DOHH2 (cell line): ENCODE results near the gene PCYT1A.
"Not testable (repeated sequence)": the region's sequence is repeated elsewhere in the genome, so short reads cannot be mapped to it uniquely, and the experiment has no call there.

Source experiments
- H3F3A ChIP-seq: fragments of 200-600 bp; sonication (generic), shearing (Covaris generic); 2 replicates; pipeline ENCODE4 v1.6.0; 2016; ENCODE audit warnings: antibody characterized with exemption, mild to moderate bottlenecking; ENCODE audit not compliant: control insufficient read depth, insufficient read depth
- H3K27ac ChIP-seq: fragments of 200-600 bp; sonication (generic); 2 replicates; pipeline ENCODE4 v1.5.1; 2014; ENCODE audit warnings: low read depth, mild to moderate bottlenecking, low read length, moderate library complexity
- H3K27me3 ChIP-seq: fragments of 200-600 bp; sonication (generic); 2 replicates; pipeline ENCODE4 v1.6.1; 2014; ENCODE audit warnings: mild to moderate bottlenecking, low read length, mixed read lengths; ENCODE audit not compliant: control insufficient read depth
- H3K36me3 ChIP-seq: fragments of 200-600 bp; sonication (generic); 2 replicates; pipeline ENCODE4 v1.6.1; 2014; ENCODE audit warnings: mild to moderate bottlenecking, low read length, moderate library complexity, mixed read lengths; ENCODE audit not compliant: control insufficient read depth
- H3K4me1 ChIP-seq: fragments of 200-600 bp; sonication (generic); 2 replicates; pipeline ENCODE4 v1.6.1; 2014; ENCODE audit warnings: mild to moderate bottlenecking, low read length, mixed read lengths; ENCODE audit not compliant: control insufficient read depth
- H3K4me2 ChIP-seq: fragments of 200-600 bp; sonication (generic); 2 replicates; pipeline ENCODE4 v1.6.0; 2014; ENCODE audit warnings: mild to moderate bottlenecking, low read length, moderate library complexity
- H3K4me3 ChIP-seq: fragments of 200-600 bp; sonication (generic); 2 replicates; pipeline ENCODE4 v1.5.1; 2014; ENCODE audit warnings: mild to moderate bottlenecking, low read length, mixed read lengths
- H3K79me2 ChIP-seq: fragments of 200-600 bp; sonication (generic); 2 replicates; pipeline ENCODE4 v1.6.1; 2014; ENCODE audit warnings: mild to moderate bottlenecking, low read length, mixed read lengths; ENCODE audit not compliant: control insufficient read depth
- H3K9me2 ChIP-seq: fragments of 200-600 bp; sonication (generic); replicated peaks from 2 replicates; pipeline ENCODE4 v1.6.1; 2014; ENCODE audit warnings: mild to moderate bottlenecking, low read length, mixed read lengths; ENCODE audit not compliant: control insufficient read depth
- H3K9me3 ChIP-seq: fragments of 200-600 bp; sonication (generic); 2 replicates; pipeline ENCODE4 v1.6.1; 2014; ENCODE audit warnings: antibody characterized with exemption, low read length, mixed read lengths; ENCODE audit not compliant: control insufficient read depth, insufficient read depth
- H4K20me1 ChIP-seq: fragments of 200-600 bp; sonication (generic); 2 replicates; pipeline ENCODE4 v1.6.0; 2014; ENCODE audit warnings: low read depth, mild to moderate bottlenecking, antibody characterized with exemption, low read length, moderate library complexity; ENCODE audit not compliant: control insufficient read depth, insufficient read depth
- EZH2phosphoT487 ChIP-seq: fragments of 200-600 bp; sonication (generic); IDR thresholded peaks from 2 replicates; pipeline ENCODE4 v1.6.1; 2017; ENCODE audit warnings: borderline replicate concordance, mild to moderate bottlenecking, antibody characterized with exemption, low read length, moderate library complexity, mixed read lengths
- TF ChIP-seq, protein P1 (sequence below): fragments of 200-600 bp; sonication (generic); IDR thresholded peaks from one replicate; pipeline ENCODE4 v1.5.1; 2014; ENCODE audit warnings: antibody characterized with exemption, mild to moderate bottlenecking, low read depth, low read length; ENCODE audit not compliant: poor library complexity, severe bottlenecking

Gene PCYT1A

DNA sequence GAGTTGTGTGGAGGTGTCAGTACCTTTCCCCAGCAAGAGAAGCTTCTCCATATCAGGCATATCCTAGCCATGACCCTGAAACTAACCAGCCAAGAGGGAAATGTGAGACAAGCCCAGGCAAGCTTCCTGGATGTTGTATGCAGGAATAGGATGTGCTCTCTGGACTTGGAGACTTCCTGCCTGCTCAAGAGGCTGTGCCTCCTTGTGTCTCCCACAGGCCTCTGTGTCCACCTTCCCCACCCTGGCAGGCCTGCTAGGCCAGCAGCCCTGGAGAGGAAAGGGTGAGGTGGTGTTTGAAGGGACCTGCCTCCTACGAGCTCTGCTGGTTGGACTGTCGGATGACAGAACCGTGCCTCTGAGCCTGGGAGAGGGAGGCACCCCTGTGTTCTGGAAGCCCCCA, 32.6 kb upstream of the PCYT1A start:
- Histone ChIP-seq H3K27me3 (no peaks in the 10 kb centered on the region), H3K4me3 (no peak overlapping the region), H3K27ac (no peak overlapping the region), H3K79me2 (peaks cover 14% of the 10 kb centered on the region), H3F3A (peaks cover 7% of the 10 kb centered on the region), H3K36me3 (peaks cover 3% of the 10 kb centered on the region; the same call in 1 of the 2 replicates), H3K4me2 (no peak overlapping the region), H3K9me3 (no peaks in the 10 kb centered on the region), H3K9me2 (no peaks in the 10 kb centered on the region), H4K20me1 (no peaks in the 10 kb centered on the region), H3K4me1 (peaks cover 10% of the 10 kb centered on the region)
- no peak for TF ChIP-seq EZH2phosphoT487
- TF ChIP-seq, protein P1, sequence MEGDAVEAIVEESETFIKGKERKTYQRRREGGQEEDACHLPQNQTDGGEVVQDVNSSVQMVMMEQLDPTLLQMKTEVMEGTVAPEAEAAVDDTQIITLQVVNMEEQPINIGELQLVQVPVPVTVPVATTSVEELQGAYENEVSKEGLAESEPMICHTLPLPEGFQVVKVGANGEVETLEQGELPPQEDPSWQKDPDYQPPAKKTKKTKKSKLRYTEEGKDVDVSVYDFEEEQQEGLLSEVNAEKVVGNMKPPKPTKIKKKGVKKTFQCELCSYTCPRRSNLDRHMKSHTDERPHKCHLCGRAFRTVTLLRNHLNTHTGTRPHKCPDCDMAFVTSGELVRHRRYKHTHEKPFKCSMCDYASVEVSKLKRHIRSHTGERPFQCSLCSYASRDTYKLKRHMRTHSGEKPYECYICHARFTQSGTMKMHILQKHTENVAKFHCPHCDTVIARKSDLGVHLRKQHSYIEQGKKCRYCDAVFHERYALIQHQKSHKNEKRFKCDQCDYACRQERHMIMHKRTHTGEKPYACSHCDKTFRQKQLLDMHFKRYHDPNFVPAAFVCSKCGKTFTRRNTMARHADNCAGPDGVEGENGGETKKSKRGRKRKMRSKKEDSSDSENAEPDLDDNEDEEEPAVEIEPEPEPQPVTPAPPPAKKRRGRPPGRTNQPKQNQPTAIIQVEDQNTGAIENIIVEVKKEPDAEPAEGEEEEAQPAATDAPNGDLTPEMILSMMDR, result no peak

DNA sequence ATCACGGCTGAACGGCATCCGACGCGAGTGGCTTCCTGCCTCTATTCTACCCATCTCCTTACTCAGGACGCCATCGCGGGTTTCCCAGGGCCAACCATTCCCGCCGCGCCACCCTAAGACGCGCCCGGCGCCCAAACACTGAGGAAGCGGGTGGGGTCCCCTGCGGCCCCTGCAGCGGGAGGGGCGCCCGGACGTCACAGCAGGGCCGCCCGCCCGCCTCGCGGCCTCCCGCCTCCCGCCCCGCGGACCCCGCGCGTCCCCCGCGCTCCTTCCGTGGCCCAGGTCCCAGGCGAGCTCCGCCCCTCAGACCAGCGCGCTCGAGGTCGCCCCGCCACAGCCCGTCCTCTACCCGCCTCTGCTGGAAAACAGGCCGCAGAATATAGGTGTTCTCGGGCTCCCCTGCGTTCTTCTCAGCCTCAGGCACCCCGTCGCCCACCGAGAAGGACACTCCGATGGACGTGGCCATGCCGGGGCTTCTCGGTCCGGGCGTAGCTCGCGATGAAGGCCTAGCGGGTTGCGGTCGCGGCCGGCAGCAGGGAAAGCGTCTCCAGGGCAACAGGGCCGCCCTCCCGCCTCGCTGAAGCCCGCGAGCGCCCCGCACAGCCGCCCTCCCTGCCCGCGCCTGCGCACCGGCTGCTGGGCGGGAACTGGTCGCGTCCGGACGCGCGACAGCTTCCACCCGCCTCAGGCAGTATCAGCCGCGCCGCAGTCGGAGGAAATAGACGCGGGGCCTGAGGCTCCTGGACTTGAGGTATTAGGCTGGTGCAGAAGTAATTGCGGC, 30.4 kb upstream of the PCYT1A start, which contains the start of gene DYNLT2B:
TSS of gene DYNLT2B (minus strand) at position 554 of the 781 bp plus-strand sequence. CDS start at position 466, 88 bp downstream.
- Histone ChIP-seq H3K4me2 (peak within 1 kb of the TSS; percentile 77), H3K27ac (peak within 1 kb of the TSS; percentile 70), H3K9me2 (no peaks in the 10 kb centered on the region), H3K36me3 (peaks cover 3% of the 10 kb centered on the region), H3K27me3 (no peaks in the 10 kb centered on the region), H4K20me1 (no peaks in the 10 kb centered on the region), H3K4me3 (peak within 1 kb of the TSS; percentile 91), H3K9me3 (no peaks in the 10 kb centered on the region), H3F3A (peaks cover 7% of the 10 kb centered on the region), H3K4me1 (peaks cover 10% of the 10 kb centered on the region), H3K79me2 (peaks cover 14% of the 10 kb centered on the region)
- no peak for TF ChIP-seq EZH2phosphoT487
- TF ChIP-seq, protein P1, result no peak

DNA sequence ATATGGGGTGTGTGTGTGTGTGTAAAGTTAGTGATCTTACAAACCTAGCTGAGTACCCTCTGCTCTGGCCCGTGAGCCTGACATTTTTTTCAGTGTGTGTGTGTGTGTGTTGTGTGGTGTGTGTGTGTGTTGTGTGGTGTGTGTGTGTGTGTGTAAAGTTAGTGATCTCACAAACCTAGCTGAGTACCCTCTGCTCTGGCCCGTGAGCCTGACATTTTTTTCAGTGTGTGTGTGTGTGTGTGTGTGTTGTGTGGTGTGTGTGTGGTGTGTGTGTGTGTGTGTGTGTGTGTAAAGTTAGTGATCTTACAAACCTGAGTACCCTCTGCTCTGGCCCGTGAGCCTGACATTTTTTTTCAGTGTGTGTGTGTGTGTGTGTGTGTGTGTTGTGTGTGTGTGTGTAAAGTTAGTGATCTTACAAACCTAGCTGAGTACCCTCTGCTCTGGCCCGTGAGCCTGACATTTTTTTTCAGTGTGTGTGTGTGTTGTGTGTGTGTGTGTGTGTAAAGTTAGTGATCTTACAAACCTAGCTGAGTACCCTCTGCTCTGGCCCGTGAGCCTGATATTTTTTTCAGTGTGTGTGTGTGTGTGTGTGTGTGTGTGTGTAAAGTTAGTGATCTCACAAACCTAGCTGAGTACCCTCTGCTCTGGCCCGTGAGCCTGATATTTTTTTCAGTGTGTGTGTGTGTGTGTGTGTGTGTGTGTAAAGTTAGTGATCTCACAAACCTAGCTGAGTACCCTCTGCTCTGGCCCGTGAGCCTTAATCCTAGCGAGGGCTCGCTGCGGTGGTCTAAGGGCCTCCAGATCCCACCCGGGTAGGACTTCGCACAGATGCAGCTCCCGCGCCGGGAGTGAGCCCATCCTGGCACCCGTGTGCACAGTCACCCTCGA, 29.5 kb upstream of the PCYT1A start:
- Histone ChIP-seq H3K79me2 (peaks cover 14% of the 10 kb centered on the region), H3K27ac (peak overlapping the region; percentile 70), H3K4me1 (peaks cover 10% of the 10 kb centered on the region), H3K4me3 (peak overlapping the region; percentile 91), H3K4me2 (peak overlapping the region; percentile 77)
- not testable (repeated sequence) for H3K36me3 ChIP-seq, H3K9me2 ChIP-seq, H3F3A ChIP-seq, H4K20me1 ChIP-seq, H3K9me3 ChIP-seq, H3K27me3 ChIP-seq

DNA sequence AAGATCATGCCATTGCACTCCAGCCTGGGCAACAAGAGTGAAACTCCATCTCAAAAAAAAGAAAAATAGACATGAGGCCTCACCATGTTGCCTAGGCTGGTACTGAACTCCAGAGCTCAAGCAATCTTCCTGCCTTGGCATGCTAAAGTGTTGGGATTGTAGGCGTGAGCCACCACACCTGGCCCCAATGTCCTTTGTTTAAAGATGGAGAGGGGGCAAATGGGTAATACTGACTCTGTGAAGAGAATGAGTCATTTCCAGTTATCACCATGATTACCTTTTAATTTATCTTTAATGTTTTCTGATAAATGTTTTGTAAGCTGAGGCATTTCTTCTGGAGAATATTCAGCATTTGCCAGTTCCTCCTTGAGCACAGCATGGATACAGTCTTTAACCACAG, 28.3 kb upstream of the PCYT1A start:
- no peaks in the 10 kb centered on the region for H3K9me2 ChIP-seq
- H3K9me3 ChIP-seq, result no peaks in the 10 kb centered on the region
- no peak overlapping the region for H3K4me3 ChIP-seq
- no peak overlapping the region for H3K4me2 ChIP-seq
- H4K20me1 ChIP-seq, result no peaks in the 10 kb centered on the region
- peaks cover 7% of the 10 kb centered on the region for H3F3A ChIP-seq
- H3K36me3 ChIP-seq, result peaks cover 3% of the 10 kb centered on the region
- H3K4me1 ChIP-seq, result peaks cover 10% of the 10 kb centered on the region
- TF ChIP-seq, protein P1, result no peak
- TF ChIP-seq EZH2phosphoT487, result no peak
- H3K27ac ChIP-seq, result no peak overlapping the region
- H3K27me3 ChIP-seq, result no peaks in the 10 kb centered on the region
- H3K79me2 ChIP-seq, result peaks cover 14% of the 10 kb centered on the region
